Glomerular visceral epithelial cell (primary cell): ENCODE results near the gene ABHD13.
"Not testable (repeated sequence)": the region's sequence is repeated elsewhere in the genome, so short reads cannot be mapped to it uniquely, and the experiment has no call there.

Source experiments
- DNase-seq: peaks from one replicate; pipeline ENCODE4 v3.0.0-alpha.2; 2016; ENCODE audit errors: extremely low spot score

The ABHD13 gene

DNA sequence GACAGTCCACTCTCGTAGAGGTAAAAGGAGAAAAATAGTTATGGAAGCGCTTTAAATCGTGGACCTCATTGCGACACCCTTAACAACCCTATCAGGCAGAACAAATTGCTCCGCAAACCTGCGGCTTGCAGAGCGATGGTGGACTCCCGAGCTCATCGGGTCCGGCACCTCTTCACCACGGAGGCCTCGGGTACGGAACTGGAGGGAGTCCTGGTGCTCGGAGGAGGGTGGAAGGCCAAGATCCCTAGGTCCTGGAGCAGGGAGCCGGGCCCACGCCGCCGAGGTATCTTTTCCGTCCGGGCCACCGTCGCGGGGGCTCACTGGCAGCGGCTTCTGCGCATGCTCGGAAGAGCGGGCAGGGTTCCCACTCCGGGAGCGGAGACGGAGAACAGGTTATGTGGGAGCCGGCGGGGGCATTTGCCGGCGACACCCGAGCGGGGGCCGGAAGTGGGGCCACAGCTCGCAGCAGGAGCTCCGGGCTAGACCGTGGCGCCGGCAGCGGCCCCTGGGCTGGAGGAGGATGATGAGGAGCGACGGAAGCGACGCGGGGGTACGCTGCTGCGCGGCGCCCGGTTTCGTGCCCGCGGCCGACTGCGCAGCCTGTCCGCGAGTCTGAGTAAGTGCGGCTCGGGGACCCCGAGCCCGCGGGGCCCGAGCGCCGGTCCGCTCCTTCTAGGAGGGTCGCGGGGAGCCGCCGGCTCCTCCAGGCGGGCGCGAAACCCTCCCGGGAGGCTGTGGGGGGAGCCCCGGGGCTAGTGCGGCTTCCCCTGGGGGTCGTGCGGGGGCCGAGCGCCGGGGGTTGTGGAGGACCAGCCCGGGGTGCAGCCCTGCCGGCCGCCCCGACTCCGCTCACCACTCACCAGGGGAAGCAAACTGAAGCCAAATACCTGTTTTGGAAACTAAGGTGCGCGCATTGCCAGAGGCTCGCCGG lies at the start of gene ABHD13:
ABHD13 (plus strand) TSS at position 349 of the 931 bp plus-strand sequence. CDS start 10,827 bp downstream, outside the sequence.
- peak; percentile 95 for DNase-seq

DNA sequence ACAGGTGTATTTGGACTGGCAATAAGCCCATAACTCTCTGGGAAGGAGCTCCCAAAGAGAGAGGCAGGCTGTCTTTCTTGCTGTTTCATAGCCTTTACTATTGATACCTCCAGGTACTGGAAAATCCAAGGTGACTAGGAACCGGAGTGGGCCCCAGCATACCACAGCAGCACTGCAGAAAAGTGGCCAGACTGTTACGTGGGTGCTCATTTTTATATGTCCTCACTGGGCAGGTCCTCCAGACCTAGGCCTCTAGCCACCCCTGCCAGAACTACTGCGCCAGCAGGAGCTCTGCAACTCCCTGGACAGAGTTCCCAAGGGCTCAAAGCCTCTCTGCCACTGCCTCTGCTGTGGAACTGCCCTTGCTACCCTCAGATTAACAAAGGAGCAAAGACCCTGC lies 49.3 kb upstream of the ABHD13 start:
- no peak for DNase-seq

DNA sequence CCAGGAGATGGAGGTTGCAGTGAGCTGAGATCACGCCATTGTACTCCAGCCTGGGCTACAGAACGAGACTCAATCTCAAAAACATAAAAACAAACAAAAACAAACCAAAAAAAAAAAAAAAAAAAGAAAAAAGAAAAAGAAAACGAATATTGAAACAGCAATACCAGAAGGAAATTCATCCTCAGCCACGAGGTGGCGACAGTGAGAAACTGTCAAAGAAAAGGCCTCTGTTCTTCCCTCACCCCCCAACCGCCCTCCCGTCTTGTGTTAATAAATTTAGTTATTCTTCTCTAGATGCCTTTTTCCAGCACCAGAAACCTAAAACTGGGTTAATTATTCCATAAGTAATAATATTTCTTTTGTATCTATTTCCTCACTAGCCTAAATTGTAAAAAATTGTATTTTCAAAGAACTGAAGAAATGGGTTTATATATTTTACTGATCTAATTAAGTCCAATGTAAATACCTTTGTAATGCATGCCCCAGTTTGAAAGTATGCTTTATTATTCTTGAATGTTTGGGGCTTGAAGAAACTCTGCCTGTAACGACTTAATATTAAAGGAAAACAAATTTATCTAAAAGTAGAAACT lies 41.4 kb upstream of the ABHD13 start:
- peak; percentile 6 for DNase-seq

DNA sequence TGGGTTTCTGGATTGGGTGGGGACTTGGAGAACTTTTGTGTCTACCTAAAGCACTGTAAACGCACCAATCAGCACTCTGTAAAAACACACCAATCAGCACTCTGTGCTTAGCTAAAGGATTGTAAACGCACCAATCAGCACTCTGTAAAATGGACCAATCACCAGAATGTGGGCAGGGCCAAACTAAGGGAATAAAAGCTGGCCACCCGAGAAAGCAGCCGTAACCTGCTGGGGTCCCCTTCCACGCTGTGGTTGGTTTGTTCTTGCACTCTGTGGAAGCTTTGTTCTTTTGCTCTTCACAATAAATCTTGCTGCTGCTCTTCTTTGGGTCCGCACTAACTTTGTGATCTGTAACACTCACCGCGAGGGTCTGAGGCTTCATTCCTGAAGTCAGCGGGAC lies 40.1 kb upstream of the ABHD13 start:
- DNase-seq = no peak

DNA sequence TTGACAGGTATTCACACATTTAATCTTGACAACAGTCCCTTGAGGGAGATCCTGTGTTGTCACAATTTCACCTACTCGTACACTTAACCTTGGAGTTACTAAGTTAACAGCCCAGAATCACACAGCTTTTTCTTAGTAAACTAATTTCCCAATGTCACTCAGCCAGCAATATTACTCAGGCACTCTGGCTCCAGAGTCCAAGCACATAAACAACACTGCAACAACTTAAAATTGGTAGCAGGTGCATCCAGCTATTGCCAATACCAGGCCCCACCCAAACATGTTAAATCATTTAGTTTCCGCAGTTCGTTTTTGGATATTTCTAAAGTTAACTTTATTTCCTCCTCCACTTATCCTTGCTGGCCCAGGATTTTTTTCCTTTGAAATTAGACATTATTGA lies 35.5 kb upstream of the ABHD13 start:
- no peak for DNase-seq

DNA sequence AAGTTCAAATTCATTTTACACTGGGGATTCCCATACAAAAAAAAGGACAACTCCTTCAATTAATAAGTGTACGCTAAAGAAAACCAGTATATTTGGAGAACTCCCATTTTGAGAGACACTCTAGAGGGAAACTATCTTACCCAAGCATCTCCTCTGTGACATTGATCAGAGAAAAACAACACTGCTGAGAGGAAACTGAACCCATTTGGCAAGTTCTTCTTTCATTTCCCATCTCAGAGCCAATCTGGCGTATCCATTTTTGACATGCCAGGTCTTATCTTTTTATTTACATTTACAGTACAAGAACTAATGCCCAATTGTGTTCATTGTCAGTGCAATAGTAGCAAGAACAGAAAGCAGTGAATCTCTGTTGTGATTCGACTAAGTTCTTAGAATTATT lies 33.0 kb upstream of the ABHD13 start:
- DNase-seq = no peak

DNA sequence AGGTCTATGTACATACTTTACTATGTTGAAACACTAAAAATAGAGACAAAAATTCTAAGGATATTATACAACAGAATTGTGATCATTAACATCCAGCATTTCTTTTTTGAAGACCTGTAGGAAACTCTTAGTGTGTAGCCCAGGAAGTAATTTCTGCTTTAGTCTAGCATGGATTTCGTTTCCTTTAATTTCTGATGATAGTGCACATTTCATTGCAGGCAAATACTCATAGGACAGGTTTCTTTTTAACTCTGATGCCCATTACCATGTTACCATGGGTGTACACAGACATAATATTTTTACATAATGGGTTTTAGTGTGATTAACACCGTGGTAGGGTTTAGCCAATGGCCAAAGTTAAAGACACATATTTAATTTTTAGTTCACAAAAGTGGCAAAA lies 29.9 kb upstream of the ABHD13 start:
- DNase-seq = no peak

DNA sequence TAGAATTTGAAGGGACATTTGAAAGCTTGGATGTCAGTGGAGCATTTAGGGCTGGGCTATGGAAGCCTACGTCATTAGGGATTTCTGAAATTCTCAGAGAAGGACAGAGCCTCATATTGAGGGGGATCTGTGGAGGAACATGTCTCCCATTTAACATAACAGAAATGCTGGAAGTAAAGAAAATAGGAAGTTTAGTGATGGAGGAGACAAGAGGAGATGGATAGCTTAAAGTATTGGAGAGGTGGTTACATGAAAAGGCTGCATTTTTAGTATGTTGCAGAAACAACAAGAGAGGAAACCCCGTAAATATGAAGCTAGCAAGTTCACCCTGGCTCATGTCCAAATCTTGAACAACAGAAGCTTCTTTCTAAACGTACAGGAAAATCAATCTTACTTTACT lies 27.3 kb upstream of the ABHD13 start:
- no peak for DNase-seq

DNA sequence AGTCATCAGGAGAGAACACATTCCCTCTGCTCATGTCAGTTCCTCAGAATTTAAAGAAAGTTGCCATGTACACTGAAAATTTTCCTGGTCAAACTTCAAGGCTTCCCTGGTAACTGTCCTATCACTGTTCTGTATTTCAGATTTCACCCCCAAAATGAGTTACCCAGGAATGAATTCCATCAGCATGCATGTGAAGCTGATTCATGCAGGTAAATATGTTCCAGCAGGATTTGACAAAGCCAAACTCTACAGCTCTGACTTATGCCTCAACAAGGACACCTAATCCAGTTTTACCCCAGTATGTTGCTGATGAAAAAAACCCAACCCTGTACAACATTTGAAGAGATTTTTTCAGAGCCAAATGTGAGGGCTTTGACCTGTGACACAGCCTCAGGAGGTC lies 24.4 kb upstream of the ABHD13 start:
- DNase-seq = no peak

DNA sequence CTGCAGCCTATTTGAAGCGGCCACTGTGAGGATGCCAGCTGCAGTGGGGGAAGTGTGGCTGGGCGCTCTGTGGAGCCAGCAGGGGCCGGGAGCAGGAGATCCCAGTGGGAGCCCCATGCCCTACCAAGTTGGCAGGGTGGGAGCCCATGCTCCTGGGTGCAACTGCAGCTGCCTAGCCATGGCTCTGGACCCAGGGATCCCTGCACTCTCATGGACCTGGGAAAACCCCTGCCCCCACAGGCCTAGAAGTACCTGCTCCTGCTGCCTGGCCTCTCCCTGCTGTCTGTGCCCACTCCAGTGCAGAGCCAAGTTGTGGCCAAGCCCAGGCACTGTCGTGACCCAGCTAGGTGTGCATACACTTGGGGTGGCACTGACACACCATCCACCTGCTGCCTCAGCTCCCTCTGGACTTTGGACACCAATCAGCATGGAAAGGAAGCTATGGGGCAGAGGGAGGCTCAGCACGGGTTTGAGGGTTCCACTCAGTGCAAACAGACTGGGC lies 23.7 kb upstream of the ABHD13 start:
- no peak for DNase-seq

DNA sequence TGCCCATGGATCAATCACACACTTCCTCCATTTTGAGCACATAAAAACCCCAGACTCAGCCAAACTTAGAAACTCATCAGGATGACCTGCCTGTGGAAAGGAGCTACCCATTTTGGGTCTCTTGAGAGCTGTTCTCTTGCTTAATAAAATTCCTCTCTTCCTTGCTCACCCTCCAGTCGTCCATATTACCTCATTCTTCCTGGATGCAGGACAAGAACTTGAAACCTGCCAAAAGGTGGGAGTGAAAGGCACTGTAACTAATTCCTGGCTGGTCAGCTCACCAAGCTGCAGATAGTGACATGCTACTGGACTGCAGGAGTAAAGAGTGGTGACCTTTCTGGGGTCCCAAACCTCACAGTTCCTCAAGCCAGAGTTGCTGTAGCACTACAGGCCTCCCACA lies 23.0 kb upstream of the ABHD13 start:
- no peak for DNase-seq

DNA sequence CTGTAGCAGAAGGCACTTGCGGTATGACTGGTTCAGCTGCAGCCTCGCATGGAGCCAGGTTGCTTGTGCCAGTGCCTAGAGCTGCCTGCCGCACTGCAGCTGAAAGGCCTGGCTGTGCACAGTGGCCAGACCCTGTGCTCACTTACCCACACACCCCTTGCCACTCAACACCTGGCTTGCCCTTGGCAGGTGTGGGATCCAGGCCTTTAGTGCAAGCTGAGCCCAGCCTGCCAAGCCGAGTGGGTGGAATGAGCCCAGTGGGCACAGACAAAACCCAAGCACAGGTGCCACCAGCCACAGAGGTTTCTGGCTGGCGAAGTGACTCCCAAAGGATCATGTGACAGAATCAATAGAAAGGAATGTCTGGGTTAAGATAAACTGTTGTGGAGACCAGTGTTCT lies 22.3 kb upstream of the ABHD13 start:
- DNase-seq = no peak

DNA sequence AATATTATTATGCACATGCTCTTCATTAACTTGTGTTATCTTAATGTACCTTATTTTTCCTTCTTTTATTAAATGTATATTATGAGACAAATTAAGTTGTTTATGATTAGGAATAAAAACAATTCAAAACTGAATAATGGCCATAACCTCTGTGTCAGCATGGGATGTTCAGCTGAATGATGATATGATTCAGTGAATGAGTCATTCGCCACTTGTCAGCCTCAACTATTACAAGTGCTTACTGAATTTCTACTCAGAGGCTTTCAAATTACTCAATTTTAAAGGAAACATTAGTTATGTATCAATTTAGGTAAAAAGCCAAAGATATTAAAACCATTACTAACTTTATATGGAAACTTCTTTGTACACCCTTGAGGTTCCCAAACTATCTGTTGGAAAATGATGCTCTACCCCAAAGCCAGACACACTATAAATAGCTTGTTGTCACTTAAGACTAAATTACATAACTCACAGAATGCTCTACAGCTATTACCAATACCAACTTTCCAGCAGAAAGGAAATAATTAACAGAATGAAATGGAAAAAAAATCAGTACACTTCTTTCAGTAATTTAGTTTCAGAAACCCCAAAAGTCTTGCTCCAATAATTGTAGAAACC lies 17.3 kb upstream of the ABHD13 start:
- DNase-seq = peak; percentile 29

DNA sequence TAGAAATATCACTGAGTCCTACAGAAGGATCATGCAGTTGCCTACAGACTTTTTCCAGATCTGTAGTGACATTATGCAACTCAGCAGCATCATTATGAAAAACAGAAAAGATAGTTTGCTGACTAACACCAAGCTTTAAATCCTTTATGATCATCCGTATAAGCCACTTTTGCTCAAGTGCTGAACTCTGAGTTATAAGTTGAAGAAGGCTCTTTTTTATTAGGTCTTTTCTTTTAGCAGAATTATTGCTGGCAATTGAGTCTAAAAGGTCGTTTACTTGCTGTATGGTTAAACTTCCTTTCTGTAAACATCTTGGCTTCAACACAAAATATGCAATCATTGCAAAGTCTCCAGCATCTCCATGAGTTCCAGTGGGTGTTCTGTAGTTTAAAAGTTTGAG lies 7.6 kb upstream of the ABHD13 start:
- DNase-seq = no peak

DNA sequence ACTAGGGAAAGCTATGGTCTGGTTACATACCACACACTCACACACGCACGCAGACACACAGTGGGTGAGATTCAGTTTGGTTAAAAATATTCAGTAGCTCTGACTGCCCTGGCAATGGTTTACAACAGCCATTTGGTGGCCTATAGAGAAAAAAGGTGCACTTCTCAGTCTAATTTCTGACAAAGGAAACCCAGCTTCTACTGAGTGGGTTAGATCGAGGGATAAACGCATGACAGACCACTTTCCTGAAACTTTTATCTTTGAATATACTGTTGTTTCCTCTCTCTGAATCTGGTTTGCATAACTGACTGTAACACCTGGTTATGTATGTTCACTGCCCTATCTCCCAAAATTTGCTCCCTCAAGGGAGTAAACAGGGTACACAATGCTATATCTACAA lies 5.3 kb upstream of the ABHD13 start:
- DNase-seq = no peak

DNA sequence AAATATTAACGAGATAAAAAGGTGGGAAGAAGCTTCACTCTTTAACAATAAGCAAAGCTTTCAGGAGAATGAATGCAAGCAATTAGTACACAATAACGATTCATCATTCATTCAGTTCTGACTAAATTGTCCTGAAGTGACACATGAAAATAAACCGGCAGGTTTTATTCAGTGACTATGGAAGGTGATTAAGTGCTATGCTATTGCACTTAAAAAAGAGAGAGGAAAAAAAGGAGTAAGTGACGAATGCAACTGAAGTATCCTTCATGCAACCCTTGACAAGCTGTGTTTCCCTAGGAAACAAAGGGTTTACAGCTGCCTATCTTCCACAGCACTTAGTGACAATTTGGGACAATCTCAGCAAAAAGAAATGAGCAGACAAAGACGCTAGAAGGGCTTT lies 4.2 kb upstream of the ABHD13 start:
- peak; percentile 6 for DNase-seq

DNA sequence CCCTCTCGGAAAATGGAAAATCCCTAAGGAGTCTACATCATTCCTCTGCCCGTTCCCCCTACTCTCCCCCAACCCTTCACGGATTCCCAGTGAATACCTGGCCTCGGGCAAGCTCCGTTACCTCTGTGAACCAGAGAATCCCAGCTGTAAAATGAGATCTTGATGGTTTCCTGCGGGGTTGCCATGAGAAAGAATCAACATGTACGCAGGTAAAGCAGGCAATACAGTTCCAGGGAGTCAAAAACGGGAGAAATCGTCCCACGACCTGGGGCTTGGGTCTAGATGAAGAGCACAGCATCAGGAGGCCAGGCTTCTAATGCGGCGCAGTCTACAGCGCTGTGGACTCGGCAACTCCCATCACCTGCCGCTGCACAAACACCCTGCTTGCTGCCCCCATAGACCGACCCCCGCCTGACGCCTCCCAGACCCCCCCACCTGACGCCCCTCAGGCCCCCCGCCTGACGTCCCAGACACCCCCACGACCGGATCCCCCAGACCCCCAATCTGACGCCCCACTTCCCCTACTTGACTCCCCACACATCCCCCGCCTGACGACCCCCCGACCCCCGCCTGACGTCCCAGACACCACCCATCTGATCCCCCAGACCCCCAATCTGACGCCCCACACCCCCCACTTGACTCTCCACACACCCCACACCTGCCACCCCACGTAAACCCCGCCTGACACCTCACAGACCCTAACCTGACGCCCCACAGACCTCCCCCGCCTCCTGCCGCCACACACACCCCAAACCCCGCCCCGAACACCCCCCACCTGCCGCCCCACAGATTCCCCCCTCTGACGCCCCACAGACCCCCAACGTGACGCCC lies 3.5 kb upstream of the ABHD13 start:
- peak; percentile 16 for DNase-seq

DNA sequence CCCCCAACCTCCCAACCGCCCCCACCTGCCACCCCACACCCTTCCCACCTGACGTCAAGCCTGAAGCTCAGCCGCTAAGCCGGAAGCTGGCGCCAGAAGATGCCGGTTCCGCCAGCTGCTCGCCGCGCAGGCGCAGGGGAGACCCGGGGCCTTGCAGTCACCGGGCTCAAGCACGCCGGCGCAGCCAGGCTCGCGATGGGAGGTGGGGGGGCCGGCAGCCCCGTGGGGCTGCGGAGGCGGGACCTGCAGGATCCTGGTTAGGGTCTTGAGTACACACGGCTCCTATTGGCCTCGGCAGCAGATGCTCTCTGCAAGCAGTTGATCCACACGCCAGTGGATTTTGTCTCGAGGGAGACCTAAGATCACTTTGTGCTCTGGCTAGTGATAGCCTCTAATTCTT lies 2.8 kb upstream of the ABHD13 start, which contains the start of gene LIG4:
LIG4 (minus strand) TSS at position 101 of the 400 bp plus-strand sequence. CDS start 4,268 bp downstream, outside the sequence.
- DNase-seq = peak; percentile 92

DNA sequence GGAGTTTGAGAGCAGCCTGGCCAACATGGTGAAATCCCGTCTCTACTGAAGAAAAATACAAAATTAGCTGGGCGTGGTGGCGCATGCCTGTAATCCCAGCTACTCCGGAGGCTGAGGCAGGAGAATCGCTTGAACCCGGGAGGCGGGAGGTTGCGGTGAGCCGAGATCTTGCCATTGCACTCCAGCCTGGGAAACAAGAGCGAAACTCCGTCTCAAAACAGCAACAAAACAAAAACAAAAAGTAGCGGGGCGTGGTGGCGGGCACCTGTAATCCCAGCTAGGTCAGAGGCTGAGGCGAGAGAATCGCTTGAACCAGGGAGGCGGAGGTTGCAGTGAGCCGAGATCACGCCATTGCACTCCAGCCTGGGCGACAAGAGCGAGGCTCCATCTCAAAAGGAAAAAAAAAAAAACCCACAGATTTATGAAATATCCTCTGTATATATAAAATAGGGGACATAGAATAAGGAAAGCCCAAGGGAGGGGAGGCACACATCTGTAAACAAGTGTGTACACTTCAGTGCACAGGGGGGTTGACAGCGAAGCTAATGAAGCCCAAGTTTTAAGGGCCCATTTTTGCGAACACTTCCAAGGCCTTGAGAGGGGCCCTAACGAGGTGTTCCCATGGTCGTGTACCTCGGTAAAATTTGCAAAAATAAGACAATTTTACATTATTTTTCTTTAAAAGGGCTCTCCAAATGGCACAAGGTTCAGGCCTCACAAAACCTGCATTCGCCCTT lies 717 bp upstream of the ABHD13 start:
- not testable (repeated sequence) for DNase-seq

DNA sequence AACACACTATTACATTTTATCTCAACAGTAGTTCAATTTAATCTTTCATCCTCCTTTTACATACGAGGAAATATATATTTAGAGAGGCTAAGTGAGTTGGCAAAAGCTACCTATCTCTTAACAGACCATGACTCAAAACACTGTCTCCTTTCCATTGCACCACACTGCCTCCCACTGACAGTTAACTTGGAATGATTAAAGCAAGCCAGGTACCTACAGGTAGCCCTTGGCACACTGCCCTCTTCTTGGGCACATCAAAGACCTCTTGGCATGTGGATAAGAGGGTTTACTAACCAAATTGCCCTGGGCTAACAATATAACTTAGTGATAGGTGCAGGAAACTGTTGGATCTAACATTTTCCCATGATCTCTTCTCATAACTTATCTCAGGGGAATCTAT lies 1.8 kb downstream of the ABHD13 start:
- DNase-seq = no peak
